Stimulated activated CD4-positive, alpha-beta T cell treated with anti-CD3 and anti-CD28 coated beads, Interleukin-4, amount 100 ng/mL, for 48 hours (primary cell): Measurements from ENCODE around the gene GATD1.

Experiments
- DNase-seq, 2 donors: peaks; one replicate each; pipeline ENCODE4 v3.0.0-alpha.2; 2020; ENCODE audit warnings: low read depth in 2 of 2

The GATD1 gene

GRCh38 chr11:812390-812789 is 35.1 kb upstream of the GATD1 start:
- DNase-seq, result no peak

GRCh38 chr11:811446-812245 is 34.4 kb upstream of the GATD1 start:
- DNase-seq, result no peak

DNA sequence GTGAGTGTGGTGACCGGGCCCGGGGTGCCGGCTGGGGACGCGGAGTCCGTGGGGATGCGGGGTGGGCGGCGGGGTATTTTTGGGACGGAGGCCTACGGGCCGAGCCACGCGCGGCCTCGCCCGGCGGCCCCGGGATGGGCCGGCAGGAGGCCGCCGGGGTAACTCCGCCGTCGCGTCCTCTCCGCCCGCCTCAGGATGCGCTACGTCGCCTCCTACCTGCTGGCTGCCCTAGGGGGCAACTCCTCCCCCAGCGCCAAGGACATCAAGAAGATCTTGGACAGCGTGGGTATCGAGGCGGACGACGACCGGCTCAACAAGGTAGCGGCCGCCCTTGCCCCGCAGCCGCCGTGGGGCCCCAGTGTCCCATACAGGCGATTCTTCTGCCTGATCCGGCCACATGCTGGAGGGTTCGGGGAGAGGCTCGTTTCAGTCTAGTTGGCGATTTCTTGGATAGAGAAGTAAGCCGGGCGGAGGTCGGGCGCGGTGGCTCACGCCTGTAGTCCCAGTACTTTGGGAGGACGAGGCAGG is 32.8 kb upstream of the GATD1 start:
- DNase-seq, result no peak

- DNase-seq, result peak; percentile 97 to 98
Observed at GRCh38 chr11:809287-810039, 32.2 kb upstream of the GATD1 start, which contains the start of gene RPLP2. RPLP2 (plus strand) TSS chr11:809967; CDS start chr11:810235, 268 bp downstream.

GRCh38 chr11:808427-809286 is 31.4 kb upstream of the GATD1 start:
- no peak for DNase-seq

- DNase-seq, result no peak
Observed at GRCh38 chr11:804599-804964, 27.3 kb upstream of the GATD1 start.

- no peak for DNase-seq
Observed at GRCh38 chr11:803770-804598, 26.7 kb upstream of the GATD1 start.

- no peak for DNase-seq
Observed at GRCh38 chr11:803467-803742, 26.1 kb upstream of the GATD1 start.

- no peak for DNase-seq
Observed at GRCh38 chr11:802693-803466, 25.6 kb upstream of the GATD1 start.

GRCh38 chr11:802018-802617 is 24.8 kb upstream of the GATD1 start:
- DNase-seq, result no peak

GRCh38 chr11:801097-801780 is 24.0 kb upstream of the GATD1 start:
- no peak for DNase-seq

DNA sequence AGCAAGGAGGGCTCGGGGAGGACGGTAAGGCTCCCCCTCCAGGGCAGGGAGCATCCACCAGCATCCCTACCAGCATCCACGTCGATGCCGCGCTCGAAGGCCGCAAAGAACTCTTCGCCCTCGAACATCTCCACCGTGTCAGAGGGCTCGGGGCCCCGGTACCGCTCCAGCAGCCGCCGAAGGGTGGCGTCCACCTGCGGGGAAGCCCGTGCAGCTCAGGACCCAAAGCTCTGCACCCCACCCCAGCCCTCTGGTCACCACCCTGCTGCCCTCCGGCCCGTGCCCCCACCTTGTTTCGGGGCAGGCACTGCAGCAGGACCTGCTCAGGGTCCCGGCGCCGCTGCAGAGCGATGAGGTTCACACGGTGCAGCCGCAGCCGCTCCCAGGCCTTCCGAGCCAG is 23.2 kb upstream of the GATD1 start:
- no peak for DNase-seq

DNA sequence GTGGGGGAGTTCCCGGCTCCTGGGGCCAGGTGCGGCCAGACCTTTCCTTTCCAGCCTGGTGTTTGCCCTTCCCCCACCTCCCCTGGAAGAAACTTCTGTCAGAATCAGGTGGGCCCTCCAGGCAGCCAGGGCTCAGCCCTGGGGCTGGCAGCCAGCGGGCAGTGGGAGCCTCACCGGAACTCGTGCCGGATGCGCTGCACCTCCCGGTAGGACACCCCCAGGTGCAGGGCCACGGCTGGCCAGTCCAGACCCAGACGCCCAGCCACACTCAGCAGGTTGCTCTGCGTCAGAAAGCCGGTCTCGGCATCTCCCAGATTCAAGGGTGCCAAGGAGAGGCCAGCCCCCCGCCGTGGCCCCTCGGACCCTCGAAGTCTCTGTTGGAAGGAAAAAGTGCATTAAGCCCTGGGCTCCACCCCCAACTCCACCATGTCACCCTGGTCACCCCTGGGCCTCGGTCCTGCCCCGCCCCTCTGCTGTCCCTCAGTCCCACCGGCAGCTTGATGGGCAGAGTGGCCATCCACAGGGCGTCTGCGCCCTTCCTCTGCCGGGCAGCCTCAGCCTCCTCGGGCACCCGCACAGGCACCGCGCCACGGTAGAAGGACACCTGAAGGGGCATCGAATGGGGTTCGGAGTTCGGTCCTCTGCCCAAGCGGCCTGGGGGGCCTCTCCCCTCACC is 22.5 kb upstream of the GATD1 start:
- DNase-seq, result no peak

- peak; percentile 81 to 86 for DNase-seq
Observed at GRCh38 chr11:798093-798713, 20.9 kb upstream of the GATD1 start, which contains the start of gene SLC25A22. SLC25A22 (minus strand) TSS chr11:798281; CDS start chr11:795006, 3,275 bp downstream.

- peak; percentile 64 to 72 for DNase-seq
Observed at GRCh38 chr11:797296-798092, 20.2 kb upstream of the GATD1 start.

GRCh38 chr11:796565-797295 is 19.4 kb upstream of the GATD1 start:
- no peak for DNase-seq
